A673 (cell line): ENCODE results near the gene CCDC80. TPM values are rescaled to one million over a fixed set of nuclear protein-coding genes. Genes with fewer than 3 reads are reported as not detected.

Source experiments
- BruUV-seq: library from RNA; stranded (reverse); fragments of 400-500 nt; replicated peaks from 2 replicates; lab custom pipeline; 2021; lab: Mats Ljungman, UMichigan
- CTCF ChIA-PET: fragments of 300-600 bp; sonication (Branson Sonifier 250); formaldehyde crosslinking; loops from one replicate; lab custom pipeline; 2022; ENCODE audit warnings: antibody characterized with exemption; lab: Charles Lee
- POLR2A ChIA-PET: fragments of 300-600 bp; sonication (Branson Sonifier 250); formaldehyde crosslinking; loops from one replicate; lab custom pipeline; 2022; ENCODE audit warnings: antibody characterized with exemption; ENCODE audit not compliant: low non-redundant PET; lab: Charles Lee
- DNase-seq: peaks from one replicate; pipeline ENCODE4 v3.0.0-alpha.2; 2015; ENCODE audit warnings: low spot score
- H3K27ac ChIP-seq: fragments of 200-600 bp; sonication (generic); 2 replicates; pipeline ENCODE4 v1.5.1; 2016; ENCODE audit warnings: mixed run types, low read depth, mild to moderate bottlenecking, mixed read lengths, antibody characterized with exemption, low read length; ENCODE audit not compliant: poor library complexity, severe bottlenecking
- H3K27me3 ChIP-seq: fragments of 200-600 bp; sonication (generic); replicated peaks from 2 replicates; pipeline ENCODE4 v1.6.1; 2017; ENCODE audit warnings: mixed run types, low read depth, mild to moderate bottlenecking, mixed read lengths, antibody characterized with exemption, low read length; ENCODE audit not compliant: insufficient read depth, poor library complexity
- H3K36me3 ChIP-seq: fragments of 200-600 bp; sonication (generic); 2 replicates; pipeline ENCODE4 v1.6.1; 2016; ENCODE audit warnings: mixed run types, mild to moderate bottlenecking, mixed read lengths, antibody characterized with exemption, low read length; ENCODE audit not compliant: insufficient read depth, poor library complexity, severe bottlenecking
- H3K4me1 ChIP-seq: fragments of 200-600 bp; sonication (generic); 2 replicates; pipeline ENCODE4 v1.6.1; 2017; ENCODE audit warnings: mixed run types, mild to moderate bottlenecking, mixed read lengths, antibody characterized with exemption, low read length; ENCODE audit not compliant: insufficient read depth, poor library complexity, severe bottlenecking
- H3K4me3 ChIP-seq: fragments of 200-600 bp; sonication (generic); 2 replicates; pipeline ENCODE4 v1.5.1; 2016; ENCODE audit warnings: low read depth, mixed run types, mild to moderate bottlenecking, mixed read lengths, low read length; ENCODE audit not compliant: poor library complexity, severe bottlenecking
- H3K9me3 ChIP-seq: fragments of 200-600 bp; sonication (generic); 2 replicates; pipeline ENCODE4 v1.6.1; 2016; ENCODE audit warnings: mixed run types, low read depth, mild to moderate bottlenecking, mixed read lengths, antibody characterized with exemption, low read length; ENCODE audit not compliant: poor library complexity, severe bottlenecking
- EZH2 ChIP-seq: fragments of 200-600 bp; sonication (generic); IDR thresholded peaks from 2 replicates; pipeline ENCODE4 v1.6.1; 2017; ENCODE audit warnings: borderline replicate concordance, low read depth, mild to moderate bottlenecking, mixed read lengths, antibody characterized with exemption, low read length; ENCODE audit not compliant: poor library complexity, severe bottlenecking
- intact Hi-C: fragments of 100-400 bp; cut with micrococcal nuclease; formaldehyde crosslinking; loops from one replicate; pipeline ENCODE4 v1.10.0; 2022; ENCODE audit not compliant: unreplicated experiment
- total RNA-seq: library from RNA; stranded (reverse); gene quantifications from 2 replicates; pipeline ENCODE4 v1.2.3, GENCODE V29; 2021
- TF ChIP-seq, protein P1 (sequence below): fragments of 300-800, 200-600 bp; sonication (generic); conservative IDR thresholded peaks from 2 replicates; pipeline ENCODE4 v1.5.1; 2017; ENCODE audit warnings: low read depth, mild to moderate bottlenecking, antibody characterized with exemption, low read length, moderate library complexity, mixed read lengths

The CCDC80 gene
- total RNA-seq, 1 experiment from 2014 or later = 4.7 TPM

DNA sequence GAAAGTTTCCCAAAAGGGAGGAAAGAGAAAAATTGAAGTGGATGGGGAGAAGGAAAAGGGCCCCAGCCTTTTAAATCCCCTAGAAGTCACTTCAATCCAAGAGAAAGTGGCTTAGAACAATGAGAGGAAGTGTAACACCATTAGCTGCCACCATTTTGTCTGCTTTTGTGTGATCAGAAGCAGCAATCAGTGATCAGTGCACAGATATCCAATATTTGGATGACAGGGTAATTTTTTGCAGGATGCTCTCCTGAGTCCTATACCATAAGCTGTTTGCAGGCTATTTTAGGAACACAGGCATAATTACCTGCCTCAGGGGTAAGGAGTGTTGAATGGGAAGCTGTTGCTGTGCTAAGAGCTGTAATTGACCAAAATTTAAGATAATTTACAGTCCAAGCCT lies 47.7 kb downstream of the CCDC80 start:
- Histone ChIP-seq H3K27me3 (no peaks in the 10 kb centered on the region), H3K9me3 (no peaks in the 10 kb centered on the region), H3K36me3 (no peaks in the 10 kb centered on the region), H3K4me3 (no peak overlapping the region), H3K27ac (no peak overlapping the region), H3K4me1 (no peaks in the 10 kb centered on the region)
- intact Hi-C loops = no loop called here
- DNase-seq = no peak
- BruUV-seq = no TSS peak
- no peak for TF ChIP-seq EZH2
- TF ChIP-seq, protein P1, sequence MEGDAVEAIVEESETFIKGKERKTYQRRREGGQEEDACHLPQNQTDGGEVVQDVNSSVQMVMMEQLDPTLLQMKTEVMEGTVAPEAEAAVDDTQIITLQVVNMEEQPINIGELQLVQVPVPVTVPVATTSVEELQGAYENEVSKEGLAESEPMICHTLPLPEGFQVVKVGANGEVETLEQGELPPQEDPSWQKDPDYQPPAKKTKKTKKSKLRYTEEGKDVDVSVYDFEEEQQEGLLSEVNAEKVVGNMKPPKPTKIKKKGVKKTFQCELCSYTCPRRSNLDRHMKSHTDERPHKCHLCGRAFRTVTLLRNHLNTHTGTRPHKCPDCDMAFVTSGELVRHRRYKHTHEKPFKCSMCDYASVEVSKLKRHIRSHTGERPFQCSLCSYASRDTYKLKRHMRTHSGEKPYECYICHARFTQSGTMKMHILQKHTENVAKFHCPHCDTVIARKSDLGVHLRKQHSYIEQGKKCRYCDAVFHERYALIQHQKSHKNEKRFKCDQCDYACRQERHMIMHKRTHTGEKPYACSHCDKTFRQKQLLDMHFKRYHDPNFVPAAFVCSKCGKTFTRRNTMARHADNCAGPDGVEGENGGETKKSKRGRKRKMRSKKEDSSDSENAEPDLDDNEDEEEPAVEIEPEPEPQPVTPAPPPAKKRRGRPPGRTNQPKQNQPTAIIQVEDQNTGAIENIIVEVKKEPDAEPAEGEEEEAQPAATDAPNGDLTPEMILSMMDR = no peak
- CTCF ChIA-PET = no interaction called here
- POLR2A ChIA-PET = no interaction called here

DNA sequence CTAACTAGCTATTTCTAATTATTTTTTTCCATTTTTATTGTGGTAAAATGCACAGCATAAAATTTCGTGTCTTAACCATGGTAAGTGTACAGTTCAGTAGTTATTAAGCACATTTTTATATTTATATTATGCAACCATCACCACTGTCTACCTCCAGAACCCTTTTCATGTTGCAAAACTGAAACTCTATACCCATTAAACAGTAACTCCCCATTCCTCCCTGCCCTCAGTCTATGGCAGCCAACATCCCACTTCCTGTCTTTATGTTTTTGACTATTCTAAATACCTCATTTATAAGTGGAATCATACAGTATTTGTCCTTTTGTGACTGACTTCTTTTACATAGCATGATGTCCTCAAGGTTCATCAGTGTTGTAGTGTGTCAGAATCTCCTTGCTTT lies 53.6 kb downstream of the CCDC80 start:
- TF ChIP-seq, protein P1 = no peak
- TF ChIP-seq EZH2 = no peak
- BruUV-seq = no TSS peak
- ChIA-PET POLR2A (no interaction called here), CTCF (no interaction called here)
- intact Hi-C loops = loop anchor here (5.0 kb wide), 1 partner anchor 45 kb away; no protein-coding TSS in a partner anchor
- no peak for DNase-seq
- H3K4me3 ChIP-seq = no peak overlapping the region
- no peaks in the 10 kb centered on the region for H3K36me3 ChIP-seq
- no peak overlapping the region for H3K27ac ChIP-seq
- no peaks in the 10 kb centered on the region for H3K9me3 ChIP-seq
- no peaks in the 10 kb centered on the region for H3K27me3 ChIP-seq
- no peaks in the 10 kb centered on the region for H3K4me1 ChIP-seq

GRCh38 chr3:112585782-112586181 lies 55.2 kb downstream of the CCDC80 start:
- no peaks in the 10 kb centered on the region for H3K27me3 ChIP-seq
- no peak for DNase-seq
- H3K4me3 ChIP-seq = no peak overlapping the region
- H3K9me3 ChIP-seq = no peaks in the 10 kb centered on the region
- intact Hi-C loops = loop anchor here (5.0 kb wide), 1 partner anchor 47 kb away; no protein-coding TSS in a partner anchor
- CTCF ChIA-PET = no interaction called here
- no TSS peak for BruUV-seq
- TF ChIP-seq EZH2 = no peak
- TF ChIP-seq, protein P1 = no peak
- POLR2A ChIA-PET = no interaction called here
- H3K36me3 ChIP-seq = no peaks in the 10 kb centered on the region
- no peaks in the 10 kb centered on the region for H3K4me1 ChIP-seq
- H3K27ac ChIP-seq = no peak overlapping the region
